Measurements from ENCODE around the gene BMP10. TPM values are rescaled to one million over a fixed set of nuclear protein-coding genes. Genes with fewer than 3 reads are reported as not detected.

BMP10 gene
- total RNA-seq, 1 donor from 2014 or later, result not detected

- Histone ChIP-seq H3K4me3 (no peak overlapping the region), H2AFZ (replicated peaks) (no peak overlapping the region), H3K4me1 (no peaks in the 10 kb centered on the region), H3K27me3 (no peaks in the 10 kb centered on the region), H3K27ac (no peak overlapping the region), H3K9me3 (ENCODE audit: low read depth) (no peaks in the 10 kb centered on the region), H3K9ac (no peak overlapping the region), H3K79me2 (ENCODE audit: low read depth) (no peaks in the 10 kb centered on the region), H3K4me2 (no peak overlapping the region), H3K36me3 (no peaks in the 10 kb centered on the region), H4K20me1 (ENCODE audit: low read depth) (no peaks in the 10 kb centered on the region), H3F3A (ENCODE audit: low read depth) (no peaks in the 10 kb centered on the region)
- no peak for DNase-seq (ENCODE audit: low spot score)
- H3K4me1 Mint-ChIP-seq, result peaks cover 9% of the 10 kb centered on the region
- H3K4me3 Mint-ChIP-seq, result no peak overlapping the region
- TF ChIP-seq EZH2 (IDR thresholded peaks at IDR 0.05) (no peak), CTCF (IDR thresholded peaks at IDR 0.05) (no peak), EZH2phosphoT487 (IDR thresholded peaks at IDR 0.05) (no peak)
- H3K36me3 Mint-ChIP-seq, result no peaks in the 10 kb centered on the region
- peaks cover 2% of the 10 kb centered on the region for H3K9me3 Mint-ChIP-seq
- H3K27ac Mint-ChIP-seq, result no peak overlapping the region
- H3K27me3 Mint-ChIP-seq (ENCODE audit: insufficient read depth, low read depth), result no peaks in the 10 kb centered on the region
Measured at GRCh38 chr2:68878753-68879152, 7.6 kb upstream of the BMP10 start.

- Mint-ChIP-seq H3K4me1 (peaks cover 9% of the 10 kb centered on the region), H3K27ac (no peak overlapping the region), H3K36me3 (no peaks in the 10 kb centered on the region), H3K9me3 (peaks cover 2% of the 10 kb centered on the region), H3K27me3 (ENCODE audit: insufficient read depth, low read depth) (peaks cover 2% of the 10 kb centered on the region), H3K4me3 (no peak overlapping the region)
- no peaks in the 10 kb centered on the region for H3K36me3 ChIP-seq
- H3K4me1 ChIP-seq, result no peaks in the 10 kb centered on the region
- TF ChIP-seq EZH2 (IDR thresholded peaks at IDR 0.05) (no peak), EZH2phosphoT487 (IDR thresholded peaks at IDR 0.05) (no peak), CTCF (IDR thresholded peaks at IDR 0.05) (no peak)
- H3F3A ChIP-seq (ENCODE audit: low read depth), result no peaks in the 10 kb centered on the region
- no peaks in the 10 kb centered on the region for H3K79me2 ChIP-seq (ENCODE audit: low read depth)
- no peak overlapping the region for H3K27ac ChIP-seq
- H3K27me3 ChIP-seq, result no peaks in the 10 kb centered on the region
- no peak for DNase-seq (ENCODE audit: low spot score)
- H2AFZ ChIP-seq (replicated peaks), result no peak overlapping the region
- no peaks in the 10 kb centered on the region for H3K9me3 ChIP-seq (ENCODE audit: low read depth)
- no peak overlapping the region for H3K4me2 ChIP-seq
- H4K20me1 ChIP-seq (ENCODE audit: low read depth), result no peaks in the 10 kb centered on the region
- no peak overlapping the region for H3K4me3 ChIP-seq
- no peak overlapping the region for H3K9ac ChIP-seq
Measured at GRCh38 chr2:68878071-68878711, 7.0 kb upstream of the BMP10 start.

- Histone ChIP-seq H3K4me1 (no peaks in the 10 kb centered on the region), H4K20me1 (ENCODE audit: low read depth) (no peaks in the 10 kb centered on the region), H3K9me3 (ENCODE audit: low read depth) (no peaks in the 10 kb centered on the region), H3K27ac (no peak overlapping the region), H3K27me3 (no peaks in the 10 kb centered on the region), H2AFZ (replicated peaks) (no peak overlapping the region), H3K9ac (no peak overlapping the region), H3K36me3 (no peaks in the 10 kb centered on the region), H3F3A (ENCODE audit: low read depth) (no peaks in the 10 kb centered on the region), H3K4me2 (no peak overlapping the region), H3K79me2 (ENCODE audit: low read depth) (no peaks in the 10 kb centered on the region), H3K4me3 (no peak overlapping the region)
- TF ChIP-seq EZH2 (IDR thresholded peaks at IDR 0.05), result no peak
- TF ChIP-seq CTCF (IDR thresholded peaks at IDR 0.05), result no peak
- no peak for TF ChIP-seq EZH2phosphoT487 (IDR thresholded peaks at IDR 0.05)
- Mint-ChIP-seq H3K36me3 (no peaks in the 10 kb centered on the region), H3K9me3 (no peaks in the 10 kb centered on the region), H3K4me3 (no peak overlapping the region), H3K27ac (no peak overlapping the region), H3K27me3 (ENCODE audit: insufficient read depth, low read depth) (peaks cover 2% of the 10 kb centered on the region), H3K4me1 (peaks cover 9% of the 10 kb centered on the region)
- no peak for DNase-seq (ENCODE audit: low spot score)
Measured at GRCh38 chr2:68877079-68877772, 6.0 kb upstream of the BMP10 start.

Measured in neural progenitor cell (in vitro differentiated cells).